K562 (cell line): ENCODE data around the gene SV2A. TPM values are rescaled to one million over a fixed set of nuclear protein-coding genes. Genes with fewer than 3 reads are reported as not detected.

Experiments used
- ATAC-seq: fragments of 200-7000 bp; cut with Tn5 transposase; 3 replicates; pipeline ENCODE4 v1.9.1; 2020; ENCODE audit warnings: moderate library complexity
- BruUV-seq: library from RNA; stranded (reverse); fragments of 400-500 nt; replicated peaks from 2 replicates; lab custom pipeline; 2021; lab: Mats Ljungman, UMichigan
- CTCF ChIA-PET: fragments of 300-600 bp; formaldehyde crosslinking; extraction: SDS; loops from one replicate; lab custom pipeline; 2021; ENCODE audit warnings: low intra/inter-chr PET ratio; lab: Yijun Ruan, JAX
- POLR2A ChIA-PET: fragments of 300-600, 350-650 bp; sonication (Branson Sonifier 250); formaldehyde crosslinking; extraction: SDS; loops from one replicate; lab custom pipeline; 2021; ENCODE audit warnings: antibody characterized with exemption, inconsistent platforms; lab: Yijun Ruan, JAX
- DNase-seq, 4 experiments: peaks; one replicate each; pipeline versions ENCODE4 v3.0.0 to v3.0.0-alpha.2; 2011 to 2018; ENCODE audit warnings: low spot score in 3 of 4, mixed read lengths in 3 of 4; ENCODE audit errors: extremely low read depth in 1 of 4
- FAIRE-seq: peaks from 2 replicates; lab custom pipeline; 2011; peaks lifted over from hg19 to GRCh38; lab: Jason Lieb, UNC
- H2AFZ ChIP-seq: 2 replicates; pipeline ENCODE4 v1.6.0; 2011; ENCODE audit warnings: low read depth, low read length, control low read depth, inconsistent platforms
- H3K27ac ChIP-seq: fragments of 200-600 bp; 3 replicates; pipeline ENCODE4 v1.8.0; 2011; ENCODE audit warnings: low read depth, mild to moderate bottlenecking, control low read depth, inconsistent platforms, low read length, moderate library complexity, mixed read lengths; ENCODE audit errors: extremely low read depth
- H3K27me3 ChIP-seq, 2 experiments: fragments of 300-600 bp in 1 of 2; 2 replicates in 1 of 2; 3 replicates in 1 of 2; pipeline versions ENCODE4 v1.6.0 to v1.8.0; 2011; ENCODE audit warnings: inconsistent platforms in 2 of 2, low read length in 2 of 2, mild to moderate bottlenecking in 1 of 2, mixed read lengths in 1 of 2, moderate library complexity in 1 of 2; ENCODE audit not compliant: control insufficient read depth in 2 of 2, insufficient read depth in 2 of 2
- H3K36me3 ChIP-seq: fragments of 300-600 bp; 3 replicates; pipeline ENCODE4 v1.8.0; 2011; ENCODE audit warnings: mild to moderate bottlenecking, low read length, inconsistent platforms; ENCODE audit not compliant: control insufficient read depth, insufficient read depth
- H3K4me1 ChIP-seq, 2 experiments: fragments of 200-600 bp in 1 of 2; replicated peaks in 1 of 2; 2 replicates in 1 of 2; 3 replicates in 1 of 2; pipeline versions ENCODE4 v1.5.1 to v1.8.0; 2011; ENCODE audit warnings: inconsistent platforms in 2 of 2, low read length in 2 of 2, mild to moderate bottlenecking in 1 of 2, mixed read lengths in 1 of 2, moderate library complexity in 1 of 2; ENCODE audit not compliant: control insufficient read depth in 2 of 2, insufficient read depth in 2 of 2
- H3K4me2 ChIP-seq: 2 replicates; pipeline ENCODE4 v1.6.1; 2011; ENCODE audit warnings: low read length, control low read depth, inconsistent platforms, mixed read lengths; ENCODE audit not compliant: insufficient read depth
- H3K4me3 ChIP-seq: fragments of 200-600 bp; sonication (generic), shearing (Covaris generic); 2 replicates; pipeline ENCODE4 v1.5.1; 2016; ENCODE audit warnings: control low read depth, inconsistent platforms
- H3K79me2 ChIP-seq: fragments of 200-600 bp; 3 replicates; pipeline ENCODE4 v1.8.0; 2011; ENCODE audit warnings: low read length, inconsistent platforms; ENCODE audit not compliant: control insufficient read depth, insufficient read depth
- H3K9ac ChIP-seq, 2 experiments: 2 replicates each; pipeline versions ENCODE4 v1.6.0 to v1.6.1; 2011; ENCODE audit warnings: low read depth in 2 of 2, low read length in 2 of 2, control low read depth in 1 of 2, inconsistent platforms in 1 of 2, mild to moderate bottlenecking in 1 of 2, mixed read lengths in 1 of 2; ENCODE audit not compliant: insufficient read depth in 1 of 2
- H3K9me1 ChIP-seq: one replicate; pipeline ENCODE4 v1.6.0; 2011; ENCODE audit warnings: inconsistent platforms, mild to moderate bottlenecking, low read length, moderate library complexity; ENCODE audit not compliant: control insufficient read depth, insufficient read depth
- H3K9me3 ChIP-seq: replicated peaks from 2 replicates; pipeline ENCODE4 v1.5.1; 2011; ENCODE audit warnings: low read depth, low read length, inconsistent platforms; ENCODE audit not compliant: control insufficient read depth, insufficient read depth
- H4K20me1 ChIP-seq: replicated peaks from 2 replicates; pipeline ENCODE4 v1.6.1; 2011; ENCODE audit warnings: low read length, inconsistent platforms, mixed read lengths; ENCODE audit not compliant: control insufficient read depth, insufficient read depth
- FOXM1 ChIP-seq, 2 experiments: fragments of 450-650 bp in 1 of 2; sonication (generic) in 1 of 2; formaldehyde crosslinking in 1 of 2; IDR thresholded peaks; 2 replicates each; pipeline versions ENCODE4 v1.6.1 to v1.9.0; 2017 to 2022; ENCODE audit warnings: low read depth in 2 of 2, mild to moderate bottlenecking in 2 of 2, missing genetic modification reagents in 1 of 2, moderate library complexity in 1 of 2
- NONO ChIP-seq, 2 experiments: fragments of 200-400 bp in 1 of 2; fragments of 450-650 bp in 1 of 2; formaldehyde crosslinking in 1 of 2; IDR thresholded peaks; 2 replicates each; pipeline ENCODE4 v1.6.1; 2017; ENCODE audit warnings: low read depth in 2 of 2, mild to moderate bottlenecking in 2 of 2, moderate library complexity in 2 of 2, low read length in 1 of 2
- WGBS: fragments of 100-300 bp; shearing (Covaris generic); methylation state at CpG from one replicate; pipeline ENCODE4 v1.1.6; 2016; ENCODE audit warnings: low coverage, mixed read lengths; ENCODE audit not compliant: insufficient coverage; ENCODE audit errors: missing lambda C conversion rate; 5-methylcytosine and 5-hydroxymethylcytosine counted together
- in situ Hi-C: fragments of 300-500 bp; cut with MboI; formaldehyde crosslinking; loops from 4 replicates; pipeline ENCODE4 v1.15.0; 2018; ENCODE audit warnings: inconsistent platforms, mixed read lengths
- intact Hi-C: fragments of 100-400 bp; cut with micrococcal nuclease; formaldehyde crosslinking; loops from 2 replicates; pipeline ENCODE4 v1.14.2; 2022
- polyA plus RNA-seq, 8 experiments: library from polyadenylated mRNA; depleted of rRNA in 4 of 8; stranded (reverse) in 5 of 8; unstranded in 3 of 8; fragments of >200 nt; fragmentation: Nextera tagmentation in 2 of 8; fragmentation: Illumina TruSeq in 1 of 8; extraction: Ambion mirVana in 2 of 8; extraction: Trizol in 1 of 8; gene quantifications; 2 replicates each; pipeline versions ENCODE4 v1.2.1 to v1.2.3, GENCODE V29; 2011 to 2014; ENCODE audit warnings: inconsistent platforms in 1 of 8, missing spikeins in 1 of 8
- total RNA-seq, 7 experiments: library from RNA; depleted of rRNA in 6 of 7; stranded (reverse); fragments of >200 nt in 6 of 7; fragmentation: Illumina TruSeq in 2 of 7; extraction: Trizol in 2 of 7; gene quantifications; 2 replicates each; pipeline versions ENCODE4 v1.2.1 to v1.2.3, GENCODE V29; 2011 to 2021; ENCODE audit warnings: low replicate concordance in 1 of 7
- TF ChIP-seq, protein P1 (sequence below): sonication (generic); formaldehyde crosslinking; IDR thresholded peaks from 2 replicates; pipeline ENCODE4 v1.4.0; 2020; ENCODE audit warnings: mild to moderate bottlenecking, missing genetic modification reagents

SV2A gene
- total and polyA plus RNA-seq, 9 of the 15 experiments (the other 6 are each of a cell fraction or from before 2014, with no cell fraction given) = 0.07 to 0.22 (median 0.11) TPM; not detected in 1

DNA sequence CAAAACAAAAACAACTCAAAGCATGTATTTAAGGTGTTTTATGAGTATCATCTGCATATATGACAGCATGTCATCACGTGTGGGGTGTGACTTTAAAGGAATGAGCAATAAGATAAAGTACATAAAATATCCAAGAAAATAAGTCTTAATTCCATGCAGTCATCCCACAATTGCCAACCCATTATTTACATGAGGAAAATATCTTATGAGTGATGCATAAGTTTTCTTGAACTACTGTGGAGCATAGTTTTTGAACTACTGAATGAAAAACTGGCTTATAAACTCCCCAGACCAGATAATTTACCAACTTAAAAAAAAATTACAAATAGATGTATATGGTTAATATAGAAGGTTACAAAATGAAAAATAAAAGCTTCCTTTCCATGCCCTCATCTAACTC lies 48.8 kb upstream of the SV2A start:
- Histone ChIP-seq H3K4me3 (no peak overlapping the region), H3K4me2 (no peak overlapping the region), H4K20me1 (no peaks in the 10 kb centered on the region), H3K9ac (no peak overlapping the region), H2AFZ (no peak overlapping the region), H3K9me3 (no peaks in the 10 kb centered on the region), H3K27me3 (no peaks in the 10 kb centered on the region), H3K9me1 (no peaks in the 10 kb centered on the region), H3K4me1 (no peaks in the 10 kb centered on the region), H3K36me3 (peaks cover 79% of the 10 kb centered on the region), H3K27ac (no peak overlapping the region), H3K79me2 (no peaks in the 10 kb centered on the region; the same call in 2 of the 3 replicates)
- no peak for TF ChIP-seq NONO (IDR thresholded peaks at IDR 0.05; ENCODE audit: low read depth in 2 of 2, low read length in 1 of 2)
- TF ChIP-seq, protein P1, sequence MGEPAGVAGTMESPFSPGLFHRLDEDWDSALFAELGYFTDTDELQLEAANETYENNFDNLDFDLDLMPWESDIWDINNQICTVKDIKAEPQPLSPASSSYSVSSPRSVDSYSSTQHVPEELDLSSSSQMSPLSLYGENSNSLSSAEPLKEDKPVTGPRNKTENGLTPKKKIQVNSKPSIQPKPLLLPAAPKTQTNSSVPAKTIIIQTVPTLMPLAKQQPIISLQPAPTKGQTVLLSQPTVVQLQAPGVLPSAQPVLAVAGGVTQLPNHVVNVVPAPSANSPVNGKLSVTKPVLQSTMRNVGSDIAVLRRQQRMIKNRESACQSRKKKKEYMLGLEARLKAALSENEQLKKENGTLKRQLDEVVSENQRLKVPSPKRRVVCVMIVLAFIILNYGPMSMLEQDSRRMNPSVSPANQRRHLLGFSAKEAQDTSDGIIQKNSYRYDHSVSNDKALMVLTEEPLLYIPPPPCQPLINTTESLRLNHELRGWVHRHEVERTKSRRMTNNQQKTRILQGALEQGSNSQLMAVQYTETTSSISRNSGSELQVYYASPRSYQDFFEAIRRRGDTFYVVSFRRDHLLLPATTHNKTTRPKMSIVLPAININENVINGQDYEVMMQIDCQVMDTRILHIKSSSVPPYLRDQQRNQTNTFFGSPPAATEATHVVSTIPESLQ (CRISPR knock-in tag) = no peak
- TF ChIP-seq FOXM1 (IDR thresholded peaks at IDR 0.05; ENCODE audit: low read depth) = no peak
- TF ChIP-seq FOXM1 (CRISPR knock-in tag; IDR thresholded peaks at IDR 0.05; ENCODE audit: low read depth) = no peak
- BruUV-seq = no TSS peak
- ATAC-seq = no peak
- CTCF ChIA-PET = no interaction called here
- FAIRE-seq = no peak
- intact Hi-C loops (no loop called here), in situ Hi-C loops (loop anchor here (5.0 kb wide), 1 partner anchor 81 kb away; no protein-coding TSS in a partner anchor)
- 88% methylated on average over 1 of the region's 1 CpG for WGBS
- DNase-seq = no peak
- POLR2A ChIA-PET = interaction anchor here (0.9 to 1.3 kb wide), 2 partner anchors 21 to 42 kb away, joined by 3 read pairs; no protein-coding TSS in a partner anchor
